Mesenchymal stem cell (in vitro differentiated cells and primary cell): ENCODE measurements around the gene FMNL1.
"Not testable (repeated sequence)": the region's sequence is repeated elsewhere in the genome, so short reads cannot be mapped to it uniquely, and the experiment has no call there.

Source experiments
- DNase-seq: peaks from one replicate; pipeline ENCODE4 v3.0.0-alpha.2; 2013
- H2AFZ ChIP-seq: one replicate; pipeline ENCODE4 v1.6.1; 2013; ENCODE audit warnings: low read depth, mild to moderate bottlenecking, control low read depth, inconsistent platforms, low read length, moderate library complexity
- H2AK5ac ChIP-seq: 2 replicates; pipeline ENCODE4 v1.6.1; 2013; ENCODE audit warnings: low read length, moderate library complexity, mild to moderate bottlenecking, inconsistent platforms; ENCODE audit not compliant: severe bottlenecking
- H2BK120ac ChIP-seq: one replicate; pipeline ENCODE4 v1.6.1; 2013; ENCODE audit warnings: low read depth, mild to moderate bottlenecking, inconsistent platforms, low read length, moderate library complexity
- H2BK12ac ChIP-seq, 2 experiments: one replicate each; pipeline ENCODE4 v1.6.1; 2013; ENCODE audit warnings: inconsistent platforms in 2 of 2, low read length in 2 of 2, mild to moderate bottlenecking in 2 of 2, moderate library complexity in 2 of 2, control low read depth in 1 of 2
- H2BK15ac ChIP-seq: one replicate; pipeline ENCODE4 v1.6.1; 2013; ENCODE audit warnings: mild to moderate bottlenecking, low read depth, inconsistent platforms; ENCODE audit not compliant: poor library complexity, severe bottlenecking
- H2BK5ac ChIP-seq: 2 replicates; pipeline ENCODE4 v1.6.1; 2013; ENCODE audit warnings: low read depth, mild to moderate bottlenecking, low read length, control low read depth, inconsistent platforms; ENCODE audit not compliant: poor library complexity, severe bottlenecking
- H3K14ac ChIP-seq, 2 experiments: one replicate each; pipeline ENCODE4 v1.6.1; 2013; ENCODE audit warnings: inconsistent platforms in 2 of 2, low read length in 2 of 2, control low read depth in 1 of 2, mild to moderate bottlenecking in 1 of 2, moderate library complexity in 1 of 2
- H3K18ac ChIP-seq, 2 experiments: one replicate each; pipeline ENCODE4 v1.6.1; 2013; ENCODE audit warnings: inconsistent platforms in 2 of 2, low read length in 2 of 2, control low read depth in 1 of 2, low read depth in 1 of 2, mild to moderate bottlenecking in 1 of 2
- H3K23ac ChIP-seq, 2 experiments: one replicate each; pipeline ENCODE4 v1.6.1; 2013; ENCODE audit warnings: inconsistent platforms in 2 of 2, low read length in 2 of 2, mild to moderate bottlenecking in 2 of 2, moderate library complexity in 2 of 2, control low read depth in 1 of 2
- H3K27ac ChIP-seq: 2 replicates; pipeline ENCODE4 v1.5.1; 2013; ENCODE audit warnings: mild to moderate bottlenecking, moderate library complexity, low read length, control low read depth, inconsistent platforms; ENCODE audit not compliant: poor library complexity, severe bottlenecking
- H3K27me3 ChIP-seq, 2 experiments: 2 replicates each; pipeline versions ENCODE4 v1.6.1 to v1.7.0; 2013; ENCODE audit warnings: low read length in 2 of 2, mild to moderate bottlenecking in 2 of 2, moderate library complexity in 2 of 2, control low read depth in 1 of 2, inconsistent platforms in 1 of 2; ENCODE audit not compliant: control insufficient read depth in 1 of 2, insufficient read depth in 1 of 2
- H3K36me3 ChIP-seq, 2 experiments: 2 replicates each; pipeline versions ENCODE4 v1.6.1 to v1.7.0; 2013; ENCODE audit warnings: low read length in 2 of 2, control low read depth in 1 of 2, inconsistent platforms in 1 of 2, low read depth in 1 of 2, mild to moderate bottlenecking in 1 of 2; ENCODE audit not compliant: insufficient read depth in 2 of 2, control insufficient read depth in 1 of 2
- H3K4ac ChIP-seq, 2 experiments: one replicate each; pipeline ENCODE4 v1.6.1; 2013; ENCODE audit warnings: inconsistent platforms in 2 of 2, low read length in 2 of 2, mild to moderate bottlenecking in 2 of 2, moderate library complexity in 2 of 2, control low read depth in 1 of 2, low read depth in 1 of 2
- H3K4me1 ChIP-seq: 2 replicates; pipeline ENCODE4 v1.6.1; 2013; ENCODE audit warnings: low read depth, low read length, control low read depth; ENCODE audit not compliant: control insufficient read depth, insufficient read depth
- H3K4me2 ChIP-seq: 2 replicates; pipeline ENCODE4 v1.6.1; 2013; ENCODE audit warnings: low read length, mild to moderate bottlenecking, inconsistent platforms; ENCODE audit not compliant: poor library complexity, severe bottlenecking
- H3K4me3 ChIP-seq, 2 experiments: 2 replicates each; pipeline versions ENCODE4 v1.5.1 to v1.7.0; 2013; ENCODE audit warnings: low read length in 2 of 2, mild to moderate bottlenecking in 2 of 2, control low read depth in 1 of 2, low read depth in 1 of 2; ENCODE audit not compliant: insufficient read depth in 1 of 2
- H3K79me1 ChIP-seq: replicated peaks from 2 replicates; pipeline ENCODE4 v1.6.1; 2013; ENCODE audit warnings: mild to moderate bottlenecking, control low read depth, low read length, inconsistent platforms; ENCODE audit not compliant: poor library complexity, severe bottlenecking
- H3K9ac ChIP-seq: 2 replicates; pipeline ENCODE4 v1.7.0; 2013; ENCODE audit warnings: mild to moderate bottlenecking, low read length, moderate library complexity
- H3K9me3 ChIP-seq: 2 replicates; pipeline ENCODE4 v1.7.0; 2013; ENCODE audit warnings: mild to moderate bottlenecking, low read length; ENCODE audit not compliant: control insufficient read depth
- H4K8ac ChIP-seq: one replicate; pipeline ENCODE4 v1.6.1; 2013; ENCODE audit warnings: inconsistent platforms, mild to moderate bottlenecking, low read length, moderate library complexity
- H4K91ac ChIP-seq: one replicate; pipeline ENCODE4 v1.6.1; 2013; ENCODE audit warnings: mild to moderate bottlenecking, low read length, inconsistent platforms
- WGBS: methylation state at CpG from one replicate; pipeline ENCODE4 v1.1.7; 2013; ENCODE audit warnings: mixed read lengths; 5-methylcytosine and 5-hydroxymethylcytosine counted together

FMNL1 gene

DNA sequence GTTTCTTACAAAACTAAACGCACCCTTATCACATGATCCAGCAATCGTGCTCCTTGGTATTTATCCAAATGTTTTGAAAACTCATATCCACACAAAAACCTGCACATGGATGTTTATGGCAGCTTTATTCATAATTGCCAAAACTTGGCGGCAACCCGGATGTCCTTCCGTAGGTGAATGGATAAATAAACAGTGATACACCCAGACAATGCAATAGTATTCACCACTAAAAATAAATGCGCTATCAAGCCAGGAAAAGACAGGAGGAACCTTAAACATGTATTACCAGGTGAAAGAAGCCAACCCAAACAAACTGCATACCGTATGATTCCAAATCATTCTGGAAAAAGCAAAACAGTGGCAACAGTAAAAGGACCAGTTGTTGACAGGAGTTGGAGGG, 30.2 kb downstream of the FMNL1 start:
- no peak overlapping the region for H2BK5ac ChIP-seq
- peaks cover 9% of the 10 kb centered on the region for H3K79me1 ChIP-seq
- no peak overlapping the region for H2BK15ac ChIP-seq
- H3K9me3 ChIP-seq, result no peaks in the 10 kb centered on the region
- no peak for DNase-seq
- no peak overlapping the region for H2AK5ac ChIP-seq
- H3K36me3 ChIP-seq, result peaks cover 0 to 14% of the 10 kb centered on the region in 2 experiments
- H3K9ac ChIP-seq, result no peak overlapping the region
- no peak overlapping the region for H2AFZ ChIP-seq
- no peak overlapping the region for H3K23ac ChIP-seq
- H3K4ac ChIP-seq, result no peak overlapping the region
- H4K91ac ChIP-seq, result no peak overlapping the region
- no peak overlapping the region for H3K4me2 ChIP-seq
- WGBS, result 92% methylated on average over 7 of the region's 7 CpGs
- H2BK120ac ChIP-seq, result no peak overlapping the region
- no peak overlapping the region for H3K18ac ChIP-seq
- H3K27me3 ChIP-seq, result peaks cover 0 to 48% of the 10 kb centered on the region in 2 experiments
- H3K4me3 ChIP-seq, result no peak overlapping the region
- peaks cover 12% of the 10 kb centered on the region for H3K4me1 ChIP-seq
- H4K8ac ChIP-seq, result no peak overlapping the region
- H2BK12ac ChIP-seq, result no peak overlapping the region
- H3K27ac ChIP-seq, result no peak overlapping the region
- no peak overlapping the region for H3K14ac ChIP-seq

DNA sequence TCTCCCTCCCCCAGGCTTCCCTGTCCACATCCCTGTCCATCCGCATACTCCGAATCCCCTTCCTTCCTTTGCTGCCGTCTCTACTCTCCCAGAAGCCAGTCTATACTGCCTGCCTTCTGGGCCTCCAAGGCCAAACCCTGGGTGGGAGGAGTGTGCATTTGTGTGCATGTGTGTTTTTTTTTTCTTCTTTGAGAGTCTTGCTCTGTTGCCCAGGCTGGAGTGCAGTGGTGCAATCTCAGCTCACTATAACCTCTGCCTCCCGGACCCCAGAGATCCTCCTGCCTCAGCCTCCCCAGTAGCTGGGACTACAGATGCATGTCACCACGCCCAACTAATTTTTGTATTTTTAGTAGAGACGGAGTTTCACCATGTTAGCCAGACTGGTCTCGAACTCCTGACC, 31.6 kb downstream of the FMNL1 start:
- not testable (repeated sequence) for H3K27ac ChIP-seq, H2BK5ac ChIP-seq, H3K14ac ChIP-seq, H2BK15ac ChIP-seq, H2AFZ ChIP-seq, H3K4me1 ChIP-seq, H3K18ac ChIP-seq, H3K23ac ChIP-seq, H2BK12ac ChIP-seq, H3K4ac ChIP-seq, H4K91ac ChIP-seq, H2AK5ac ChIP-seq, H4K8ac ChIP-seq, H3K4me2 ChIP-seq, H3K9me3 ChIP-seq, H3K79me1 ChIP-seq, H3K4me3 ChIP-seq, H3K9ac ChIP-seq, DNase-seq, H2BK120ac ChIP-seq
- WGBS, result 95% methylated on average over 4 of the region's 7 CpGs
- peaks cover 0 to 14% of the 10 kb centered on the region in 2 experiments for H3K36me3 ChIP-seq
- peaks cover 0 to 56% of the 10 kb centered on the region in 2 experiments for H3K27me3 ChIP-seq

DNA sequence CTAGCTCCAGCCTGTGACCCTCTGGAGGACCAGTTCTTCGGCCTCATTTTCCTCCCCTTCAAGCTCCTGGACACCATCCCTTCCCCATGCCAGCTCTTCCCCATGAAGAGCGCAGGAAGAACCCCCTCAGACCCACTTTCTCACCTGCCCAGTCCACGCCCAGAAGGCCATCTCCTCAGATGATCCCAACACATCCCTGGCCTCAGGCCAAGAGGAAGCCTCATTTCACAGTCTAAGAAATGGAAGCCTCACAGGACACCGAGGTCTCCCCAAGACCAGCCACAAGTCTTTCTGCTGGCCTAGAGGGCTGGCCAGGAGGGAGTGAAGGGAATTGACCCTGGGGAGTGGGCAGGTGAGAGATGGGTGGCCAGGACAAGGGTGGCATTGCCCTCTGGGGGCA, 32.2 kb downstream of the FMNL1 start:
- Histone ChIP-seq H2BK15ac (no peak overlapping the region), H3K4me3 (no peak overlapping the region), H3K27ac (no peak overlapping the region), H4K91ac (no peak overlapping the region), H2BK5ac (no peak overlapping the region), H3K36me3 (peaks cover 0 to 14% of the 10 kb centered on the region in 2 experiments), H2BK12ac (no peak overlapping the region), H3K14ac (no peak overlapping the region), H3K79me1 (peaks cover 4% of the 10 kb centered on the region), H2AK5ac (no peak overlapping the region), H3K18ac (no peak overlapping the region), H2AFZ (no peak overlapping the region), H4K8ac (no peak overlapping the region), H3K4ac (no peak overlapping the region), H3K9ac (no peak overlapping the region), H3K4me1 (peaks cover 4% of the 10 kb centered on the region), H2BK120ac (no peak overlapping the region), H3K9me3 (no peaks in the 10 kb centered on the region), H3K4me2 (no peak overlapping the region), H3K23ac (no peak overlapping the region), H3K27me3 (peaks cover 0 to 57% of the 10 kb centered on the region in 2 experiments)
- no peak for DNase-seq
- 96% methylated on average over 4 of the region's 4 CpGs for WGBS

DNA sequence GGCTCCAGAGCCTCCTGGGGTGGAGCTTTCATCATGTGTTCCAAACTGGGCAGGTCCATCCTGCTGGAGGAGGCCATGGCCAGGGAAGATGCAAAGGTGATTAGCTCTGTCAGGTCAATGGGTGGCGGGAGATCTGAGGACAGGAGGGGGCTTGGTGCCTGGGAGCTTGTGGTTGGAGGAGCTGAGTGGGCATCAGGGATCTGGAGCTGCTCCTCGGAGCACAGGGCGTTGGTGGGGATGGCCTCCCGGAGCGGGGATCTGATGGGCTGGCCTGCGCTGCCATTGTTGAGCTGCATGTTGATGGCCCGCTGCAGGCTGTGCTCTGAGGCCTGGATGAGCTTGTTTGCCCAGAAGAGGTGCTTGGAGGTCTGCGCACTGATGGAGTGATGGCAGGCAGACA, 33.7 kb downstream of the FMNL1 start:
- H3K79me1 ChIP-seq, result no peaks in the 10 kb centered on the region
- no peak overlapping the region for H4K91ac ChIP-seq
- no peak overlapping the region for H2BK15ac ChIP-seq
- DNase-seq, result no peak
- no peak overlapping the region for H3K9ac ChIP-seq
- H3K23ac ChIP-seq, result no peak overlapping the region
- no peak overlapping the region for H3K18ac ChIP-seq
- peaks cover 0 to 69% of the 10 kb centered on the region in 2 experiments for H3K27me3 ChIP-seq
- no peak overlapping the region for H2AK5ac ChIP-seq
- H2BK12ac ChIP-seq, result no peak overlapping the region
- peaks cover 3% of the 10 kb centered on the region for H3K4me1 ChIP-seq
- no peak overlapping the region for H3K14ac ChIP-seq
- H2AFZ ChIP-seq, result no peak overlapping the region
- peaks cover 0 to 15% of the 10 kb centered on the region in 2 experiments for H3K36me3 ChIP-seq
- no peak overlapping the region for H2BK120ac ChIP-seq
- H3K4me3 ChIP-seq, result no peak overlapping the region
- H3K4me2 ChIP-seq, result no peak overlapping the region
- H3K27ac ChIP-seq, result no peak overlapping the region
- no peak overlapping the region for H4K8ac ChIP-seq
- 91% methylated on average over 8 of the region's 8 CpGs for WGBS
- no peak overlapping the region for H2BK5ac ChIP-seq
- no peak overlapping the region for H3K4ac ChIP-seq
- H3K9me3 ChIP-seq, result no peaks in the 10 kb centered on the region
